NCI-H1092 (cell line): ENCODE results near the gene SPRR2G.
"Not testable (repeated sequence)": the region's sequence is repeated elsewhere in the genome, so short reads cannot be mapped to it uniquely, and the experiment has no call there.

Experiments
- DNase-seq: peaks from one replicate; lab custom pipeline; 2025; lab: John Stamatoyannopoulos, UW

The SPRR2G gene

DNA sequence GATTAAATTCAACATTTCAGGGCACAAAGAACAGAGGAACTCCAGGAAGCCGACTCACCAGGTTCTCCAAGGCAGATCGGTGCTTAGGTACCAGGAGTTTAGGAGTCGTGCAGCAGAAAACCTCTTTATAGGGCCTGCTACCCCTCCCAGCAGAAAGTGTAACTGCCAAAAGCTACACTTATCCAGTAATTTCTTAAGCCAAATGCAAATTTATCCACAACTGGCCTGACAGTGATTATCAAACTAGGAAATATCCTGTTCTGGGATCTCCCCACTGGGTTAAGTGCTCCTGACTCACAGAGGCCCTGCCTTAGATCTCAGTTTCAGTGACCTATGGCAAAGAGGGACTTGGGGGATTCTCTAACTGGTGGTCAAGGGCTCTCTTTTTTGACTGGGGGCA, 37.3 kb downstream of the SPRR2G start, which contains the start of gene SPRR2F:
SPRR2F (minus strand) TSS at position 101 of the 400 bp plus-strand sequence. CDS start 783 bp downstream, outside the sequence.
- no peak for DNase-seq

DNA sequence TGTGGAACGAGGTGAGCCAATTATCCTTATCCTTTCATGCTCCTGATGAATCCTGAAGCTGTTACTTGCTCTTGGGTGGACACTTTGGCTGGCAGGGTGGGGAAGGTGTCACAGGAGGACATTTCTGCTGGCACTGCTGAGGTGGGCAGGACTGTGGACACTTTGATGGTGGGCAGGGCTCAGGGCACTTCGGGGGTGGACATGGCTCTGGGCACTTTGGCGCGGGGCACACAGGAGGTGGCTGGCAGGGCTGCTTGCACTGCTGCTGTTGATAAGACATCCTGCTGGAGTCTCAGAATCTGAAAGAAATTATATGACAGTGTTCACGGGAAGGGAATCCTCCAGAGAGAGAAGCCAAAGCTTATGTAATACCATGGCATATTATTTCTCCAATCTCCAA, 38.2 kb downstream of the SPRR2G start:
- DNase-seq, result not testable (repeated sequence)

DNA sequence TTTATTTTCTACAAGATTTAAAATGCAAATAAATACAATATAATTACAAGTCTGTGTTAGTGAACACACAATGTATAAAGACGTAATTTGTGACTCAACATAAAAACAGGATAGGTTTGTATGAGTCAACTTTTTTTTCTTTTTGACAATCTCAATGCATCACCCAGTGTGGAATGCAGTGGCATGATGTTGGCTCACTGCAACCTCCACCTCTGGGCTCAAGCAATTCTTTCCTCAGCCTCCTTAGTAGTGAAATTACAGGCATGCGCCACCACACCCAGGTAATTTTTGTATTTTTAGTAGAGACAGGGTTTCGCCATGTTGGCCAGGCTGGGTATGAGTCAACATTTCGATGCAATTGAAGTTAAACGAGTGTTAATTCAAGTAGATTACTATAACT, 50.4 kb downstream of the SPRR2G start:
- no peak for DNase-seq
